RKO (cell line): ENCODE measurements around the gene PRORP.
A peak's percentile ranks its signal among the peaks of the same experiment; 100 is the strongest.
"Not testable (repeated sequence)": the region's sequence is repeated elsewhere in the genome, so short reads cannot be mapped to it uniquely, and the experiment has no call there.

Experiments
- DNase-seq: peaks from one replicate; pipeline ENCODE4 v3.0.0-alpha.2; 2016; ENCODE audit warnings: low spot score

PRORP gene

GRCh38 chr14:35121887-35122695 is at the start of gene PRORP, which contains the start of gene PPP2R3C:
Gene PRORP (plus strand): TSS chr14:35122552. CDS start chr14:35123246, 694 bp downstream.
Gene PPP2R3C (minus strand): TSS chr14:35121990. CDS start chr14:35121959, 31 bp downstream.
- DNase-seq: peak; percentile 90

GRCh38 chr14:35073486-35073885 is 48.9 kb upstream of the PRORP start:
- DNase-seq: no peak

- no peak for DNase-seq
Observed at GRCh38 chr14:35078082-35078481, 44.3 kb upstream of the PRORP start.

GRCh38 chr14:35079742-35080141 is 42.6 kb upstream of the PRORP start:
- DNase-seq: no peak

GRCh38 chr14:35083530-35084150 is 38.7 kb upstream of the PRORP start:
- no peak for DNase-seq

GRCh38 chr14:35085441-35085840 is 36.9 kb upstream of the PRORP start:
- no peak for DNase-seq

GRCh38 chr14:35088514-35088913 is 33.8 kb upstream of the PRORP start:
- no peak for DNase-seq

- DNase-seq: not testable (repeated sequence)
Observed at GRCh38 chr14:35094645-35095044, 27.7 kb upstream of the PRORP start.

- DNase-seq: no peak
Observed at GRCh38 chr14:35107866-35108265, 14.5 kb upstream of the PRORP start.

GRCh38 chr14:35112641-35113040 is 9.7 kb upstream of the PRORP start:
- no peak for DNase-seq

GRCh38 chr14:35113308-35113950 is 8.9 kb upstream of the PRORP start:
- DNase-seq: no peak

GRCh38 chr14:35114036-35114435 is 8.3 kb upstream of the PRORP start:
- DNase-seq: no peak

- no peak for DNase-seq
Observed at GRCh38 chr14:35116242-35116641, 6.1 kb upstream of the PRORP start.

GRCh38 chr14:35117112-35117511 is 5.2 kb upstream of the PRORP start:
- DNase-seq: no peak

GRCh38 chr14:35121026-35121886 is 1.1 kb upstream of the PRORP start:
- peak; percentile 61 for DNase-seq

- peak; percentile 64 for DNase-seq
Observed at GRCh38 chr14:35122696-35123387, 490 bp downstream of the PRORP start.

- peak; percentile 32 for DNase-seq
Observed at GRCh38 chr14:35123388-35123703, 994 bp downstream of the PRORP start.

- no peak for DNase-seq
Observed at GRCh38 chr14:35124127-35124526, 1.8 kb downstream of the PRORP start.

GRCh38 chr14:35133542-35134328 is 11.4 kb downstream of the PRORP start:
- no peak for DNase-seq

GRCh38 chr14:35134329-35135123 is 12.2 kb downstream of the PRORP start:
- DNase-seq: no peak
